H1 (cell line): Measurements from ENCODE around the gene PHTF2. TPM values are rescaled to one million over a fixed set of nuclear protein-coding genes. Genes with fewer than 3 reads are reported as not detected.

Experiments
- E2F6 ChIP-seq: IDR thresholded peaks from 2 replicates; pipeline ENCODE4 v1.6.1; 2012; ENCODE audit warnings: inconsistent platforms
- HDAC2 ChIP-seq, 2 experiments: fragments of 300-600 bp in 1 of 2; sonication (generic) in 1 of 2; IDR thresholded peaks; 2 replicates each; pipeline ENCODE4 v1.6.1; 2011 to 2012; ENCODE audit warnings: low read depth in 2 of 2, low read length in 2 of 2, mild to moderate bottlenecking in 2 of 2, moderate library complexity in 2 of 2, borderline replicate concordance in 1 of 2, inconsistent platforms in 1 of 2
- KDM4A ChIP-seq: IDR thresholded peaks from one replicate; pipeline ENCODE4 v1.7.1; 2012; ENCODE audit warnings: low read depth, mild to moderate bottlenecking, moderate library complexity, low read length, inconsistent platforms; ENCODE audit not compliant: severe bottlenecking
- KDM5A ChIP-seq: fragments of 200-600 bp; IDR thresholded peaks from 2 replicates; pipeline ENCODE4 v1.7.1; 2012; ENCODE audit warnings: mild to moderate bottlenecking, low read length, inconsistent platforms, mixed read lengths
- POLR2A ChIP-seq, 2 experiments: IDR thresholded peaks; 1 replicate in 1 of 2; 2 replicates in 1 of 2; pipeline ENCODE4 v1.6.1; 2011; ENCODE audit warnings: low read depth in 2 of 2, low read length in 2 of 2, mild to moderate bottlenecking in 2 of 2; ENCODE audit errors: control extremely low read depth in 1 of 2
- RBBP5 ChIP-seq: IDR thresholded peaks from 2 replicates; pipeline ENCODE4 v1.7.1; 2012; ENCODE audit warnings: low read depth, mild to moderate bottlenecking, inconsistent platforms, low read length, moderate library complexity, borderline replicate concordance
- SIN3A ChIP-seq, 2 experiments: IDR thresholded peaks in 1 of 2; conservative IDR thresholded peaks in 1 of 2; 2 replicates each; pipeline ENCODE4 v1.6.1; 2011 to 2012; ENCODE audit warnings: low read length in 2 of 2, improper control_type of control experiment in 1 of 2, low read depth in 1 of 2, mild to moderate bottlenecking in 1 of 2
- SIRT6 ChIP-seq: IDR thresholded peaks from one replicate; pipeline ENCODE4 v1.7.1; 2012; ENCODE audit warnings: low read length, inconsistent platforms
- TAF7 ChIP-seq: optimal IDR thresholded peaks from 2 replicates; pipeline ENCODE3; 2011; ENCODE audit warnings: low read depth, mild to moderate bottlenecking, inconsistent platforms, low read length, moderate library complexity, borderline replicate concordance
- ZNF274 ChIP-seq: IDR thresholded peaks from 2 replicates; pipeline ENCODE4 v1.7.0; 2012; ENCODE audit warnings: low read length, borderline replicate concordance; ENCODE audit errors: extremely low read depth
- polyA plus RNA-seq, 7 experiments: library from polyadenylated mRNA; depleted of rRNA in 3 of 7; stranded (reverse) in 5 of 7; unstranded in 2 of 7; fragments of >200 nt in 5 of 7; fragments of 200-250 nt in 2 of 7; gene quantifications; 1 replicate in 5 of 7; 2 replicates in 1 of 7; 4 replicates in 1 of 7; pipeline versions ENCODE4 v1.2.1 to v1.2.3, GENCODE V29; 2011 to 2013; ENCODE audit warnings: missing spikeins in 2 of 7, mixed read lengths in 2 of 7
- total RNA-seq: library from RNA; stranded (reverse); fragmentation: NEBNext Ultra II Directional; extraction: Animal tissue kit (Norgen Biotek cat#: 25700); gene quantifications from 2 replicates; pipeline ENCODE4 v1.2.1, GENCODE V29; 2021

PHTF2 gene
- total and polyA plus RNA-seq, 2 of the 8 experiments (the other 6 are each of a cell fraction or from before 2014, with no cell fraction given) = 9.0 to 25.4 TPM

DNA sequence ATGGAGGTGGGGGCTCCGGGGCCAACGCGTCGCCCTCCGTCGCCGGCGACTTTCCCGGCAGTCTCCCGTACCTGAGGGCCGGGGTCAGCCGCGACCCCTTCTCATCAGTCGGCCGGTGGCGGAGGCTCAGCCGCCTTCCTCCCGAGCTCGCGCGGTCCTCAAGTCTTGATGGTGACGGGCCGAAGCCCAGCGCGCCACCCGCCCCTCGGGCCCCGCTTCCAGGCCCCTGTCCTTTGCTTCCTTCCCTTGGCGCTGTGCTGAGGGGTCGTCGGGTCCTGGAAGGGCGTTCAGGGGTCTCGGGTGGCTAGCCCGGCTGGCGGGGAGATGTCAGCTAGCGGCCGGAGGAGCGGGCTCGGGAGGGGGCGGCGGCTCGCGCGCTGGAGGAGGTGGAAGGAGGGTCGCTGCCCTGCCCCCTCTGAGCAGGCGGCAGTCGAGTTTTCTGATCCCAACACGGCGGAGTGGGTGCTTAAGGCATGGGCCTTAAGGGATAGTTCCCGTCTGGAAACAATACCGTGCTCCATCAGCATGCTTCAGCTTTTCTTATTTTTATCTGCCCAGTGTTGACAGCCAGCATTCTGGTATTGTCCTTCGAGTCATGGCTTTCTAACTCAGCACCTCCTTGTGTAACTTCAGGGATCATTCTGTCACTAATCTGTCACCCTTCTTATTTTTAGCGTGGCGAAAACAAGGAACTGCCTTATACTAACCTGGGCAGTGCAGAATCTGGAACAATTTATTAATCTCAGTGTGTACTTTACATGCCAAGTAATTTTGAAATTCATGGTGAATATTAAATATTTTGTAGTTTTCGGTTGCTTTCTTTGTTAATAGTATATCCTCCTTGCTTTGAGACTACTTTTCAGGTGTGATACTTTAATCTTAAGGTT, 748 bp downstream of the PHTF2 start (continued):
- TF ChIP-seq E2F6 = no peak
- TF ChIP-seq SIN3A (conservative IDR thresholded peaks at IDR 0.05 in 1 of 2, IDR thresholded peaks at IDR 0.05 in 1 of 2; ENCODE audit: low read depth in 1 of 2, low read length in 2 of 2) = peak in 1 of 2 experiments; percentile 48; a peak in 1 of 4 replicates
- TF ChIP-seq POLR2A (IDR thresholded peaks at IDR 0.05; ENCODE audit: control extremely low read depth in 1 of 2, low read depth in 2 of 2, low read length in 2 of 2) = peak in 1 of 2 experiments; percentile 13; a peak in 1 of 3 replicates
- TF ChIP-seq ZNF274 = no peak
- TF ChIP-seq KDM5A = no peak
- TF ChIP-seq TAF7 = no peak
- TF ChIP-seq KDM4A = peak; percentile 84
- TF ChIP-seq SIRT6 = no peak
- TF ChIP-seq HDAC2 (IDR thresholded peaks at IDR 0.05; ENCODE audit: borderline replicate concordance in 1 of 2, low read depth in 2 of 2, low read length in 2 of 2) = peak in 1 of 2 experiments; percentile 96; a peak in 2 of 4 replicates
- peak; percentile 86; the same call in 1 of the 2 replicates for TF ChIP-seq RBBP5
